Gastroesophageal sphincter (tissue), 3 donors: ENCODE results near the gene NEK10.

Source experiments
- POLR2A ChIP-seq, 2 donors: fragments of 450-650 bp; IDR thresholded peaks; one replicate each; pipeline ENCODE4 v1.6.1; 2017; ENCODE audit warnings: antibody characterized with exemption in 2 of 2, mild to moderate bottlenecking in 2 of 2, moderate library complexity in 1 of 2
- TF ChIP-seq, protein P1 (sequence below), 4 experiments: fragments of 200-600 bp in 2 of 4; fragments of 450-650 bp in 2 of 4; sonication (generic) in 1 of 4; IDR thresholded peaks; one replicate each; pipeline ENCODE4 v1.5.1; 2017 to 2019; ENCODE audit warnings: antibody characterized with exemption in 4 of 4, mild to moderate bottlenecking in 2 of 4, moderate library complexity in 2 of 4

DNA sequence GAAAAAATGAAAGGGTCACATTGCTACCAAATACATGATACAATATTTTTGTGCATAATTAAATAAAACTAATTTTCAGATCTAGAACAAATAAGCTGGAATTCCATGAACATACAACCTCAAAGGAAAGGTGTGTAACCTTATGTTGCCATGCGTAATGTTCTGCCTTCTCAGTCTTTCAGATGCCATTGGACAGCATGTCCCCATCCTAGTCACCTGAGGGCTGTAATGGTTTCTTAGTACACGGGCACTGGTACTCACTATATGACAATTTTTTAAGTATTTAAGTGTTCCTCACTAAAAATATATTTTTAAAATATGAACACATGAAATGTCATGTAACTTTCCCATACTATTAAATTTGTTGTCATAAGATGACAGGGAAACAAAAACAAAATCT is 24.1 kb downstream of the NEK10 start:
- TF ChIP-seq POLR2A (IDR thresholded peaks at IDR 0.05): no peak
- TF ChIP-seq, protein P1, sequence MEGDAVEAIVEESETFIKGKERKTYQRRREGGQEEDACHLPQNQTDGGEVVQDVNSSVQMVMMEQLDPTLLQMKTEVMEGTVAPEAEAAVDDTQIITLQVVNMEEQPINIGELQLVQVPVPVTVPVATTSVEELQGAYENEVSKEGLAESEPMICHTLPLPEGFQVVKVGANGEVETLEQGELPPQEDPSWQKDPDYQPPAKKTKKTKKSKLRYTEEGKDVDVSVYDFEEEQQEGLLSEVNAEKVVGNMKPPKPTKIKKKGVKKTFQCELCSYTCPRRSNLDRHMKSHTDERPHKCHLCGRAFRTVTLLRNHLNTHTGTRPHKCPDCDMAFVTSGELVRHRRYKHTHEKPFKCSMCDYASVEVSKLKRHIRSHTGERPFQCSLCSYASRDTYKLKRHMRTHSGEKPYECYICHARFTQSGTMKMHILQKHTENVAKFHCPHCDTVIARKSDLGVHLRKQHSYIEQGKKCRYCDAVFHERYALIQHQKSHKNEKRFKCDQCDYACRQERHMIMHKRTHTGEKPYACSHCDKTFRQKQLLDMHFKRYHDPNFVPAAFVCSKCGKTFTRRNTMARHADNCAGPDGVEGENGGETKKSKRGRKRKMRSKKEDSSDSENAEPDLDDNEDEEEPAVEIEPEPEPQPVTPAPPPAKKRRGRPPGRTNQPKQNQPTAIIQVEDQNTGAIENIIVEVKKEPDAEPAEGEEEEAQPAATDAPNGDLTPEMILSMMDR (IDR thresholded peaks at IDR 0.05): no peak
